Measurements from ENCODE around the gene INVS.

The INVS gene

GRCh38 chr9:100285080-100285479 is 186.0 kb downstream of the INVS start:
- no peak for DNase-seq

GRCh38 chr9:100285601-100286000 is 186.6 kb downstream of the INVS start:
- DNase-seq: no peak

DNA sequence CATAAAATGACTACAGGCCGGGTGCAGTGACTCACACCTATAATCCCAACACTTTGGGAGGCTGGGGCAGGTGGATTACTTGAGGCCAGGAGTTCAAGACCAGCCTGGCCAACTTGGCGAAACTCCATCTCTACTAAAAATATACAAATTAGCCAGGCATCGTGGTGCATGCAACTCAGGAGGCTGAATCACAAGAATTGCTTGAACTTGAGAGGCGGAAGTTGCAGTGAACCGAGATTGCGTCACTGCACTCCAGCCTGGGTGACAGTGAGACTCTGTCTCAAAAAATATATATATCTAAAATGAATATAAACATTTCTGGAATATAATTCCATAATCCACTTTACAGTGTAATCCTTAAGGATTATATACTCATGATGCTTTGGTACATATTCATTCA is 187.2 kb downstream of the INVS start:
- peak in 2 of 3 donors; percentile 16 to 27 for DNase-seq

DNA sequence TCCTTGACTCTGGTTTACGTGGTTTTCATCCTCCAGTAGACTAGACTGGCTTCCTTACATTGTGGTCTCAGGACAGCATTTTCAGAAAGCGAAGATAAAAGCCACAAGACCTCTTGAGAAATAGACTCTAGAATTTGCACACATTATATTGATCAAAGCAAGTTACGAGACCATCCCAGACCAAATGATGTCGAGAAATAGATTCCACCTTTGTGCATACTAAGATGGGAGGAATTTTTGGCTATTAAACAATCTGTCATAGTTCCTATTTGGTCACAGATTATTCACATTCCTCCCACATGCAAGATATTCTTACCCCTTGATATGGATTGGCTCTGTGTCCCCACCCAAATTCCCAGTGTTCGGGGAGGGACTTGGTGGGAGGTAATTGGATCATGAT is 188.1 kb downstream of the INVS start:
- no peak for DNase-seq

DNA sequence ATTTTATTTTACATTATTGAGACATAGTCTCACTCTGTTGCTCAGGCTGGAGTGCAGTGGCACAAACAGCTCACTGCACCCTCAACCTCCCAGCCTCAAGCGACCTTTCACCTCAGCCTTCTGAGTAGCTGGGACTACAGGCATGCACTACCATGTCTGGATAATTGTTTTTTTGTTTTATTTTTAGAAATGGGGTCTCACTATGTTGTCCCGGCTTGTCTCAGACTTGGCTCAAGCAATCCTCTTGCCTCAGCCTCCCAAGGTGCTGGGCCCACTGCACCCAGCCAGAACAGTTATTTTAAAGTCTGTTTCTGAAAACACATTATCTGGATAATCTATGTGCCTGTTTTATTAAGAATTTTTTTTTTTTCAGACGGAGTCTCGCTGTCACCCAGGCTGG is 191.7 kb downstream of the INVS start:
- DNase-seq: no peak

DNA sequence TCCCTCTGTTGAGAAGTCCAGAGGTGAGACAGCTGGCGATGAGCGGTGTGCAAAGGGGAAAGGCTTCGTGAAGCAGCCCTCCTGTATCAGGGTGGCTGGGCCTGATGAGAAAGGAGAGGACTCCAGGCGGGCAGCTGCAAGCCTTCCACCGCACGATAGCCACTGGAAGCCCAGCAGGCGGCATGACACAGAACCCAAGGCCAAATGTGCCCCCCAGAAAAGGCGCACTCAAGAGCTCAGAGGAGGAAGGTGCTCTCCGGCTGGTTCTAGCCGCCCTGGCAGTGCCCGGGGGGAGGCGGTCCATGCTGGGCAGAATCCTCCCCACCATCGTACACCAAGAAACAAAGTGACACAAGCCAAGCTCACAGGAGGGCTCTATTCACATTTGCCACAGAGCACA is 193.4 kb downstream of the INVS start:
- DNase-seq: no peak

DNA sequence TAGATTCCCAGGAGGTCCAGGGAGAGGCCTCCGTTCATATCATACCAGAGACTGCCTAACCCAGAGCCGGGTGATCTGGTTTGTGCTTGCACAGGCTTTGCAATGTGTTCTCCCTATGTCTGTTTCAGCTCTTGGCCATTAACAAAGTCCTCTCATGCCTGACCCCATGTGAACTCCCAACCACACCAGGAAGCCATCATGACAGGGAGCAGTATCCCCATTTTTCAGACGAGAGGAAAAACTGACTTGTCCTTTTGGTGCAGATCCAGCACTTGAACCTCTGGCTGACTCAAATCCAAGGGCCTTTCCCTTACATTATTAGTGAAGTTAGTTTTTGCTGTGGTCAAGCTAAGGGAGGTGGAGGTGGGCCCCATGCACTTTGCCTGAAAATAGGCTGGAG is 195.3 kb downstream of the INVS start:
- DNase-seq: no peak

- DNase-seq: no peak
These were observed 195.8 kb downstream of the INVS start for GRCh38 chr9:100294806-100295205.

GRCh38 chr9:100295240-100295639 is 196.2 kb downstream of the INVS start:
- DNase-seq: no peak

DNA sequence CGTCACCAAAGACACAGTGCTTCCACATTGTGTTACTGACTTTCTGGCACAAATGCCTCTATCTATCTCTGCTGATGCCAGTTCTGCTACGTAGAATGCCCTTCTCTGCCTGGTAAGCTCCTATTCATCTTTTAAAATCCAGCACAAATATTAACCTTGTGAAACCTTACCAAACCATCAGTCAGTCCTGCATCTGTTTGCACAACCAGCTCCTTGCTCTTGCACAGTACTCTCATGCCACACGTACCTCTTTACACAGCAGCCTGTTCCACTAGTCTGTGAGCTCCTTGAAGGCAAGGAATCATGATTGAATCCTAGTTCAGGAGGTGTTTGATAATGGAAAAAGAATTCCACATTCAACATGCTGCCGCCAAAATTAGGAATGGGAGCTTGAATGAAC is 197.4 kb downstream of the INVS start:
- no peak for DNase-seq

- DNase-seq: no peak
These were observed 199.3 kb downstream of the INVS start for GRCh38 chr9:100298378-100298777.

DNA sequence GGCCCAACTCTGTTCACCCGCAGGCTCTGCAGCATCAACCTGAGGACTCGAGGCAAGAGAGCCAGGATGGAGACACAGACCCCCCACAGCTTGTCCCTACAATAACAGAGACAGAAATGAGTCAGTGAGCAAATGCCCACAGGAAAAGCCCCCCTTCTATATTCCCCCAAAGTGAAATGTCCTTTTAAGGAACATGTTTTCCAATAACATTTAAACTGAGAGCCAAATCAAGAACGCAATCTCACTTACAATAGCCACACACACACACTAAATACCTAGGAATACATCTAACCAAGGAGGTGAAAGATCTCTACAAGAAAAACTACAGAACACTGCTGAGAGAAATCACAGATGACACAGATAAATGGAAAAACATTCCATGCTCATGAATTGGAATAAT is 204.7 kb downstream of the INVS start:
- no peak for DNase-seq

- DNase-seq: no peak
These were observed 207.2 kb downstream of the INVS start for GRCh38 chr9:100306283-100306682.

- DNase-seq: no peak
These were observed 208.0 kb downstream of the INVS start for GRCh38 chr9:100307080-100307479.

DNA sequence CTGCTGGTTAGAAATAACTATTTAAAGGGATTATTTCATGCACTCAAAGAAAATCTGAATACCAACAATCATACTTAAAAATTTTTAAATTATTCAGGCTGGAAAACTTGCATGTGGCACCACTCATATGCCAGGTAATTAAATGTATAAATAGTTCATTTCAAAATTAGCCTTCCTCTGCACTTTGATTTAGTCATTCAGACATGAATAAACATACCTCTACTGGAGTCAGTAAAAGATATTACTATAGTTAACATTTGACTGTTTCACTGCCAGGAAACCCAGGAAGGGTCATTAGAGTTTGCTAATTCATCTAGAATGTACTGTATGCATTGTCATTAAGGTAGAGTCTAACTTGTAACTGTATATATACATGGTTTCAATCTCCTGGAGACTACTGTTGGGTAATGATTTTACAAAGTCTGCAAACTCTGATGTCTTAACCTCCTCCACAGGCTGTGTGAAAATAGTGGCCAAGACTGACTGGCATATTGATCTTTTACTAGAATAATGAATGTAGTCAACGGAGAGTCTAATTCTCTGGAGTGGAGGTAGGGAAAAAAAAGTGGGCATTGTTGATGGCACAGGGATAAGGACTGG is 210.0 kb downstream of the INVS start:
- no peak for DNase-seq

GRCh38 chr9:100309992-100310391 is 210.9 kb downstream of the INVS start:
- no peak for DNase-seq

- no peak for DNase-seq
These were observed 216.5 kb downstream of the INVS start for GRCh38 chr9:100315561-100315960.

DNA sequence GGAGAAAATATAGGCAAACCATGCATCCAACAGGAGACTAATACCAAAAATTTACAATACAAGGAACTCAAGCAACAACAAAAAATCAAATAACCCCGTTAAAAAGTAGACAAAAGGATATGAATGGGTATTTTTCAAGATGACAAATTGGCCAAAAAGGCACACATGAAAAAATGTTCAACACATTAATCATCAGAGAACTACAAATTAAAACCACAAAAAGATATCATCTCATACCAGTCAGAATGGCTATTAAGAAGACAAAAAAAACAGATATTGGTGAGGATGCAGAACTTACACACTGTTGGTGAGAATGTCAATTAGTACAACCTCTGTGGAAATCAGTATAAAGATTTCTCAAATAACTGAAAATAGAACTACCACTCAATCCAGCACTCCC is 218.7 kb downstream of the INVS start:
- DNase-seq: no peak

DNA sequence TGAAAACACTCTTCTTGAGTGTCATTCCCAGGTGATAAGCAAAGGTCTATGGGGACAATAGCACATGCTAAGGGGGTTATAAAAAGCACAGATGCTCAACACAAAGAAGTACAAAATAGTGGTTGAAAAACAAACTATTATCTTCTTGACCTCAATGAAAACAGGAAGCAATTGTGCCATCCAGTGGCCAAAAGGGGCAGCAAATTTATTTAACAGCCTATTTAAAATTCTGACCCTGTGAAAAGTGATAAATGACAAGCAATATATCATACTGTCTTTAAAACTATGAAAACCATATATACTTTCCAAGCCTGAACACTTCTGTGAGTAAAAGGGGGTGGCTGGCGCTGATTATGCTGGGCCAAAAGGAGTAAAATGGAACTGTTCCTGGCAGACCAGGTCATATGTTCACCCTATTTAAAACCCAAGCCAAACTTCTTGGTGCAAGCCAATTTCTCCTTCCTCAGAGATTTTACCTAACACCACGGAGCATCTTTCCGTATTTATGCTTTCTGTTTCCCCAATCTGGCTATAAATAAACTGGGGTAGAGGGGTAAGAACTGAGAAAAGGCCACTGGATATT is 224.0 kb downstream of the INVS start:
- peak; percentile 53 to 73 (median 65) for DNase-seq

DNA sequence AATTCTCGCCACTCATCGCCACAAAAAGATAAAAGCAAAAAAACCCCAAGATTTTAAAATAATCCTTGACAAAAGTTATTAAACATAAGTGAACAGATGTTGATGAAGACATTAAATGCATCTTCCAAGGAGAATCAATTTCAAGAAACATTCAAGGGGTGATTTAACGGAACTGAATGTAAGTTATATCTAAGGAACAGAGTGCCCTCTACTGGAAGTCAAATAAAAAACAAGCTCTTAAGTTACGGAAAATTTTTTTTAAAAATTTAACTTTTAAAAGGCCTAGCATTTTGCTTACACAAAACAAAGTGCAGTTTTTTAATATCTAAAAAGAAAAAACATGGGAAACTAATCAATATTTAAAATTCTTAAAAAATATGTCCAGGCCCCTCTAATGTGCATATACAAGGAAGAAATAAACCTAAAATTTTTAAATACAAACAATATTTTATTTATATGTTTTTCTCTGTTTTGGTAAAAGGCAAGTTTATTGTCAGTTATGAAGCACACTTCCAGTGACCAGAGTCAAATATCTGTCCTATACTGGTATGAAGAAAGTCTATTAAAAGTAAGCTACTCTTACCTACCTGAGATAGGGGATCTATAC is 225.7 kb downstream of the INVS start:
- DNase-seq: peak; percentile 16 to 76 (median 56)

DNA sequence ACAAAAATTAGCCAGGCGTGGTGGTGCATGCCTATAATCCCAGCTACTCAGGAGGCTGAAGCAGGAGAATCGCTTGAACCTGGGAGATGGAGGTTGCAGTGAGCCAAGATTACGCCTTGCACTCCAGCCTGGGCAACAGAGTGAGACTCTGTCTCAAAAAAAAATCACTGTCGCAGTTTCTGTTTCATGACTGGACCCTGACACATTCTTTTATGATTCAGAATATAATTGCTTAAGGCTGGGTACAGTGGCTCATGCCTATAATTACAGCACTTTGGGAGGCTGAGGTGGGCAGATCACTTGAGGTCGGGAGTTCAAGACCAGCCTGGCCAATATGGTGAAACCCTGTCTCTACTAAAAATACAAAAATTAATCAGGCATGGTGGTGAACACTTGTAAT is 239.7 kb downstream of the INVS start:
- peak in 2 of 3 donors; percentile 18 to 38 for DNase-seq

DNA sequence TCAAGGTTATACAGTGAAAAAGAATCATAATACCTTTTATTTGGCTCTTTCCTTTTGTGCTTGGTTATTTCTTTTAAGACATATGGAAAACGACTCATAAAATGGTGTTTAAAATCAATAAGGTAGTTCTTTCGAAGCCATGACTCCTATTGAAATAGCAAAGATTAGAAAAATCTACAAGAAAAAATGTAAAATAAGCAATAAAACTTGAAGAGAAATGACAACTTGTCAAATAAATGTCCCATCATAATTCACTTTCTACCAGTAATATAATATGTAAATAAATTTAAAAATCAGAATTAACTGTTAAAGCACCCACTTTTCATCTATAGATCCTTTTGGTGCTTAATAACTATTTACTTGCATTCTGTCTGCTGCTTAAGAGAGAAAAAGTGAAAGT is 241.2 kb downstream of the INVS start:
- DNase-seq: no peak

DNA sequence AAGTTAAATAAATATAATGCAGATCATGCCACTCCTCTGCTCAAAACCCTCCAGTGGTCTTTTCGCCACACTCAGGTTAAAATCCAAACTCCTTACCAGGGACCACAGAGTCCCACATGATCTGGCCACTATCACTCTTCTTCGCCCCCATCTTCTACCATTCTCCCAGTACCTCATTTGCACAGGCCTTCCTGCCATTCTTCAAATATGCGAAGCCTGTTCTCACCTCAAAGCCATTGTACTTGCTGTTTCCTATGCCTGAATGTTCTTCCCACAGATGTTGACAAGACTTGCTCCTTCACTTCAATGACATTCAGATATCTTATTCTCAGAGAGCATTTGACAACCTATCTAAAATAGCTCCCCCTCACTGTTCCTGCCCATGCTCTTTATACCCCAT is 242.8 kb downstream of the INVS start:
- DNase-seq: peak in 1 of 3 donors; percentile 13

GRCh38 chr9:100346836-100347235 is 247.8 kb downstream of the INVS start:
- no peak for DNase-seq

GRCh38 chr9:100350188-100350587 is 251.1 kb downstream of the INVS start:
- DNase-seq: peak in 1 of 3 donors; percentile 7

Measured in suppressor macrophage treated with lipopolysaccharide for 1 hour (primary cell).